Measurements from ENCODE around the gene SREBF2. TPM values are rescaled to one million over a fixed set of nuclear protein-coding genes. Genes with fewer than 3 reads are reported as not detected.
A peak's percentile ranks its signal among the peaks of the same experiment; 100 is the strongest.

Gene SREBF2
- total and polyA plus RNA-seq, 10 of the 15 experiments (the other 5 are each of a cell fraction or from before 2014, with no cell fraction given) = 2.4 to 177 (median 78.8) TPM

GRCh38 chr22:41800348-41801146, 32.4 kb upstream of the SREBF2 start, which contains the start of gene CCDC134:
CCDC134 (plus strand) TSS chr22:41800679; CDS start chr22:41808891, 8,212 bp downstream.
- H3K79me2 ChIP-seq (ENCODE audit: control insufficient read depth, insufficient read depth, low read length) = peaks cover 47% of the 10 kb centered on the region
- peak within 1 kb of the TSS; percentile 94 for H3K9ac ChIP-seq (ENCODE audit: control insufficient read depth, insufficient read depth, low read length)
- no peaks in the 10 kb centered on the region for H3K9me3 ChIP-seq (replicated peaks; ENCODE audit: control insufficient read depth, insufficient read depth, low read length)
- peak within 1 kb of the TSS; percentile 82 for H3K27ac ChIP-seq (ENCODE audit: control insufficient read depth, insufficient read depth)
- CTCF ChIA-PET = interaction anchor here (0.9 to 3.9 kb wide), 21 partner anchors 10 to 146 kb away, joined by 3 to 63 read pairs (median 4); partner anchors contain the start of genes CENPM and MEI1
- POLR2A ChIA-PET = interaction anchor here (0.5 to 5.3 kb wide), 40 partner anchors 8 to 1215 kb away, joined by 3 to 172 read pairs (median 5); partner anchors contain the start of genes CENPM, MEI1, PACSIN2 and SHISA8
- ATAC-seq = peak; percentile 98
- no peaks in the 10 kb centered on the region; a peak in 1 of 4 replicates for H3K36me3 ChIP-seq (ENCODE audit: control insufficient read depth in 2 of 2, insufficient read depth in 2 of 2, low read length in 1 of 2)
- H3K4me1 ChIP-seq (ENCODE audit: control insufficient read depth, insufficient read depth, low read length) = peaks cover 19% of the 10 kb centered on the region
- RAD21 ChIA-PET (ENCODE audit: unreplicated experiment) = interaction anchor here (0.6 to 5.6 kb wide), 19 partner anchors 13 to 143 kb away, joined by 3 to 56 read pairs (median 5); partner anchors contain the start of genes MEI1, SREBF2 and TNFRSF13C
- no peaks in the 10 kb centered on the region for H4K20me1 ChIP-seq (ENCODE audit: control insufficient read depth, insufficient read depth)
- FAIRE-seq = peak; percentile 78
- H2AFZ ChIP-seq (ENCODE audit: control insufficient read depth, low read depth, low read length) = peak within 1 kb of the TSS; percentile 73
- in situ Hi-C loops (cut with MboI) = no loop called here
- peak; percentile 70 for DNase-seq (ENCODE audit: low read depth, low spot score)
- no TSS peak for BruUV-seq (replicated peaks)
- H3K4me2 ChIP-seq (ENCODE audit: control insufficient read depth, insufficient read depth) = peak within 1 kb of the TSS; percentile 90
- under 1% methylated on average over 52 of the region's 52 CpGs for WGBS (ENCODE audit: insufficient coverage, insufficient replicate concordance, low lambda C conversion rate, missing lambda C conversion rate)
- intact Hi-C loops (cut with micrococcal nuclease; ENCODE audit: unreplicated experiment) = loop anchor here (5.0 kb wide), 1 partner anchor 103 kb away; the partner anchor contains the start of gene MEI1
- H3K4me3 ChIP-seq = peak within 1 kb of the TSS; percentile 89
- H3K27me3 ChIP-seq (replicated peaks in 1 of 2; ENCODE audit: control insufficient read depth in 2 of 2, insufficient read depth in 2 of 2, low read length in 1 of 2) = no peaks in the 10 kb centered on the region
- SMC1A ChIA-PET (ENCODE audit: uncharacterized antibody, unreplicated experiment) = interaction anchor here (0.7 to 4.6 kb wide), 22 partner anchors 9 to 181 kb away, joined by 3 to 57 read pairs (median 5); partner anchors contain the start of genes MEI1 and SREBF2
- TF ChIP-seq CHD4 (IDR thresholded peaks at IDR 0.05) (no peak), CREB1 (IDR thresholded peaks at IDR 0.05; ENCODE audit: low read depth) (peak; percentile 73; the same call in 1 of the 2 replicates), LARP7 (IDR thresholded peaks at IDR 0.05) (peak; percentile 48), ETV6 (conservative IDR thresholded peaks at IDR 0.05 in 1 of 2, IDR thresholded peaks at IDR 0.05 in 1 of 2; ENCODE audit: borderline replicate concordance in 1 of 2, low read depth in 1 of 2) (no peak), NFIC (IDR thresholded peaks at IDR 0.05; ENCODE audit: low read depth, low read length) (no peak), HCFC1 (IDR thresholded peaks at IDR 0.05; ENCODE audit: low read length) (no peak), PAX5 (IDR thresholded peaks at IDR 0.05; ENCODE audit: borderline replicate concordance, low read depth, low read length) (peak; percentile 80; the same call in 1 of the 2 replicates), CHD1 (IDR thresholded peaks at IDR 0.05; ENCODE audit: low read depth, low read length) (no peak), NR2C1 (IDR thresholded peaks at IDR 0.05) (no peak), NFYA (IDR thresholded peaks at IDR 0.05; ENCODE audit: borderline replicate concordance, low read depth, low read length) (no peak), CBX3 (IDR thresholded peaks at IDR 0.05; ENCODE audit: borderline replicate concordance, low read depth) (no peak), ZBTB4 (CRISPR knock-in tag; IDR thresholded peaks at IDR 0.05) (no peak), KAT2A (conservative IDR thresholded peaks at IDR 0.05; ENCODE audit: control insufficient read depth, low read depth, low read length) (no peak), ZNF592 (IDR thresholded peaks at IDR 0.05) (no peak)
- TF ChIP-seq, protein P1, sequence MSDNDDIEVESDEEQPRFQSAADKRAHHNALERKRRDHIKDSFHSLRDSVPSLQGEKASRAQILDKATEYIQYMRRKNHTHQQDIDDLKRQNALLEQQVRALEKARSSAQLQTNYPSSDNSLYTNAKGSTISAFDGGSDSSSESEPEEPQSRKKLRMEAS (IDR thresholded peaks at IDR 0.05; ENCODE audit: low read depth, low read length) = peak; percentile 27; the same call in 1 of the 2 replicates
